Uterus (tissue), 4 donors: ENCODE results near the gene CNTD1. TPM values are rescaled to one million over a fixed set of nuclear protein-coding genes. Genes with fewer than 3 reads are reported as not detected.
"Not testable (repeated sequence)": the region's sequence is repeated elsewhere in the genome, so short reads cannot be mapped to it uniquely, and the experiment has no call there.

Source experiments
- DNase-seq, 2 donors: peaks; one replicate each; pipeline ENCODE4 v3.0.0-alpha.2; 2019 to 2020
- H3K27ac ChIP-seq, 2 donors: fragments of 200-600 bp; sonication (generic); 1 replicate in 1 of 2; 2 replicates in 1 of 2; pipeline ENCODE4 v1.5.1; 2016 to 2018
- H3K27me3 ChIP-seq, 2 donors: fragments of 200-600 bp; sonication (generic); one replicate each; pipeline ENCODE4 v1.5.1; 2018 to 2019; ENCODE audit warnings: control low read depth in 1 of 2
- H3K36me3 ChIP-seq, 2 donors: fragments of 200-600 bp; sonication (generic); one replicate each; pipeline ENCODE4 v1.5.1; 2019; ENCODE audit warnings: control low read depth in 1 of 2
- H3K4me1 ChIP-seq, 2 donors: fragments of 200-600 bp; sonication (generic); one replicate each; pipeline ENCODE4 v1.5.1; 2018 to 2019; ENCODE audit warnings: control low read depth in 1 of 2
- H3K4me3 ChIP-seq, 2 donors: fragments of 200-600 bp; sonication (generic); 1 replicate in 1 of 2; 2 replicates in 1 of 2; pipeline ENCODE4 v1.5.1; 2018 to 2019; ENCODE audit warnings: mild to moderate bottlenecking in 1 of 2
- H3K9me3 ChIP-seq, 2 donors: fragments of 200-600 bp; sonication (generic); one replicate each; pipeline ENCODE4 v1.5.1; 2019; ENCODE audit warnings: control low read depth in 1 of 2
- CTCF ChIP-seq, 4 experiments: fragments of 200-600 bp in 2 of 4; fragments of 450-650 bp in 2 of 4; sonication (generic) in 2 of 4; IDR thresholded peaks; one replicate each; pipeline ENCODE4 v1.5.1; 2016 to 2019; ENCODE audit warnings: antibody characterized with exemption in 4 of 4, mild to moderate bottlenecking in 2 of 4, moderate library complexity in 1 of 4
- POLR2A ChIP-seq, 2 donors: fragments of 450-650 bp; IDR thresholded peaks; one replicate each; pipeline ENCODE4 v1.6.1; 2016; ENCODE audit warnings: antibody characterized with exemption in 2 of 2, mild to moderate bottlenecking in 1 of 2, moderate library complexity in 1 of 2
- intact Hi-C: fragments of 100-400 bp; cut with DNase I; formaldehyde crosslinking; loops from one replicate; pipeline ENCODE4 v1.15.1; 2023; ENCODE audit warnings: low total_unique reads
- total RNA-seq, 4 donors: library from RNA; depleted of rRNA in 3 of 4; stranded (reverse); fragments of >200 nt in 3 of 4; gene quantifications; one replicate each; pipeline versions ENCODE4 v1.1.0 to v1.2.4, GENCODE V29; 2014 to 2023
- donor health status: DM: yes; HTN: yes; CAD: no.

Gene CNTD1
- total RNA-seq, 4 donors from 2014 or later: 0.69 to 1.2 TPM; not detected in 2

GRCh38 chr17:42766124-42766523 is 32.5 kb upstream of the CNTD1 start:
- H3K27me3 ChIP-seq: peaks cover 0 to 3% of the 10 kb centered on the region in 2 donors
- no peak for DNase-seq
- peaks cover 0 to 7% of the 10 kb centered on the region in 2 donors for H3K4me1 ChIP-seq
- no peak overlapping the region for H3K4me3 ChIP-seq
- no peaks in the 10 kb centered on the region for H3K36me3 ChIP-seq
- no peaks in the 10 kb centered on the region for H3K9me3 ChIP-seq
- intact Hi-C loops: loop anchor here (10.0 kb wide), 1 partner anchor 181 kb away; no protein-coding TSS in a partner anchor
- no peak overlapping the region for H3K27ac ChIP-seq
- TF ChIP-seq POLR2A (IDR thresholded peaks at IDR 0.05) (no peak), CTCF (IDR thresholded peaks at IDR 0.05) (no peak)

- TF ChIP-seq POLR2A (IDR thresholded peaks at IDR 0.05) (no peak), CTCF (IDR thresholded peaks at IDR 0.05) (no peak)
- DNase-seq: no peak
- Histone ChIP-seq H3K4me3 (no peak overlapping the region), H3K9me3 (no peaks in the 10 kb centered on the region), H3K27me3 (no peaks in the 10 kb centered on the region), H3K36me3 (no peaks in the 10 kb centered on the region), H3K27ac (no peak overlapping the region), H3K4me1 (no peaks in the 10 kb centered on the region)
- intact Hi-C loops: loop anchor here (10.0 kb wide), 1 partner anchor 183 kb away; no protein-coding TSS in a partner anchor
Measured at GRCh38 chr17:42767512-42767911, 31.1 kb upstream of the CNTD1 start.

GRCh38 chr17:42768006-42768405 is 30.7 kb upstream of the CNTD1 start:
- not testable (repeated sequence) for DNase-seq, H3K27me3 ChIP-seq, H3K27ac ChIP-seq, H3K36me3 ChIP-seq, H3K9me3 ChIP-seq, H3K4me3 ChIP-seq, H3K4me1 ChIP-seq
- intact Hi-C loops: loop anchor here (10.0 kb wide), 1 partner anchor 183 kb away; no protein-coding TSS in a partner anchor

- H3K27me3 ChIP-seq, H3K9me3 ChIP-seq, H3K4me1 ChIP-seq, H3K27ac ChIP-seq, DNase-seq, H3K4me3 ChIP-seq, H3K36me3 ChIP-seq: not testable (repeated sequence)
- intact Hi-C loops: loop anchor here (10.0 kb wide), 1 partner anchor 185 kb away; no protein-coding TSS in a partner anchor
Measured at GRCh38 chr17:42769964-42770363, 28.7 kb upstream of the CNTD1 start.

- TF ChIP-seq POLR2A (IDR thresholded peaks at IDR 0.05) (no peak), CTCF (IDR thresholded peaks at IDR 0.05) (no peak)
- Histone ChIP-seq H3K27ac (peak overlapping the region; percentile 77 to 83), H3K27me3 (no peaks in the 10 kb centered on the region), H3K4me3 (peak overlapping the region; percentile 74 to 78), H3K9me3 (no peaks in the 10 kb centered on the region), H3K36me3 (no peaks in the 10 kb centered on the region), H3K4me1 (peaks cover 0 to 7% of the 10 kb centered on the region in 2 donors)
- no peak for DNase-seq
- intact Hi-C loops: no loop called here
Measured at GRCh38 chr17:42772945-42773289, 25.7 kb upstream of the CNTD1 start.

GRCh38 chr17:42773290-42774035 is 25.2 kb upstream of the CNTD1 start, which contains the start of gene VPS25:
Gene VPS25 (plus strand): TSS chr17:42773449. CDS start chr17:42773476, 27 bp downstream.
- DNase-seq: peak; percentile 73 to 83
- TF ChIP-seq POLR2A (IDR thresholded peaks at IDR 0.05) (peak in 1 of 2 donors; percentile 52), CTCF (IDR thresholded peaks at IDR 0.05) (peak in 3 of 4 experiments; percentile 19 to 30 (median 30))
- H3K36me3 ChIP-seq: no peaks in the 10 kb centered on the region
- peak within 1 kb of the TSS; percentile 77 to 83 for H3K27ac ChIP-seq
- H3K27me3 ChIP-seq: no peaks in the 10 kb centered on the region
- H3K4me3 ChIP-seq: peak within 1 kb of the TSS; percentile 74 to 78
- no peaks in the 10 kb centered on the region for H3K9me3 ChIP-seq
- H3K4me1 ChIP-seq: peaks cover 0 to 7% of the 10 kb centered on the region in 2 donors
- intact Hi-C loops: no loop called here
